DOHH2 (cell line): ENCODE measurements around the gene SNX30.

Source experiments
- CTCF ChIP-seq: fragments of 200-600 bp; sonication (generic); IDR thresholded peaks from one replicate; pipeline ENCODE4 v1.5.1; 2014; ENCODE audit warnings: antibody characterized with exemption, mild to moderate bottlenecking, low read depth, low read length; ENCODE audit not compliant: poor library complexity, severe bottlenecking
- EZH2phosphoT487 ChIP-seq: fragments of 200-600 bp; sonication (generic); IDR thresholded peaks from 2 replicates; pipeline ENCODE4 v1.6.1; 2017; ENCODE audit warnings: borderline replicate concordance, mild to moderate bottlenecking, antibody characterized with exemption, low read length, moderate library complexity, mixed read lengths

GRCh38 chr9:112820881-112821280 is 70.3 kb downstream of the SNX30 start:
- TF ChIP-seq CTCF (no peak), EZH2phosphoT487 (no peak)
